GM19043 (cell line): ENCODE results near the gene STK10.

Source experiments
- ATAC-seq: cut with Tn5 transposase; IDR thresholded peaks from one replicate; pipeline ENCODE4 v1.9.1; 2021; ENCODE audit warnings: low read depth; ENCODE audit not compliant: unreplicated experiment

The STK10 gene

DNA sequence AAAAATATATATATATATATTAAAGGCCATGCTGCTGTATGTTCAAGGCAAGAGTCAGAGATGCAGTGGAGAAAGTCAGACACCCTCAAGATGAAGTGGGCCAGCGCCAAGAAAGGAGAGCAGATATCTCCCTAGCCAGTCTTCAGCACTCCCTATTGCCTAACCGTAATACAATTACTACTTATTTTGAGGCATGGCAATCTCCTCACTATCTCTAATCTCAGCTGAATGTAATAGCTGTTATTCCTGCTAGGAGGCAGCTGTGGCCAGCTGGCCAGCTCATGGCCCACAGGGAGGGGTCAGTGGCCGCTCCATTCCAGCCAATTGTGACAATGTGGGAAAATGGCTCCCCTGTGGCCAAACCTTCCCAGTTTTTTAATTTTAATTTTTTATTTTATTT, 94.1 kb downstream of the STK10 start:
- no peak for ATAC-seq

DNA sequence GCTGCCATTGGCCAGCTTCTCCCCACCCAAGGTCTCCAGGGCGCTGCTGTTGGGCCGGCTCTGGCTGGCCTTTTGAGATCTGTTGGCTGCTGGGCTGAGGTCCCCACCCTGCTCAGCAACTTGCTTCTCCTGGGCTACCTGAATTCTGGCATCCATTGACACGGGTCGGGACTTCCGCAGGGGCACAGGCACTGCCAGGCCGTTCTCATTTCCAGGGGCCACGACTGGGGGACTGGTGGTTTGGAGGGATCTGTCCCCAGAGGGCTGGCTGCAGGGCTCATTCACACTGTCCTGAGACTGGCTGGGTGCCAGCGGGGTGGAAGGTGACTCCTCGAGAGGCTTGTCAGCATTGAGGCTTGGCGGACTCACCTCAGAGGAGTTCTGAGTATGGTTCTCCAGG, 94.5 kb downstream of the STK10 start:
- no peak for ATAC-seq

DNA sequence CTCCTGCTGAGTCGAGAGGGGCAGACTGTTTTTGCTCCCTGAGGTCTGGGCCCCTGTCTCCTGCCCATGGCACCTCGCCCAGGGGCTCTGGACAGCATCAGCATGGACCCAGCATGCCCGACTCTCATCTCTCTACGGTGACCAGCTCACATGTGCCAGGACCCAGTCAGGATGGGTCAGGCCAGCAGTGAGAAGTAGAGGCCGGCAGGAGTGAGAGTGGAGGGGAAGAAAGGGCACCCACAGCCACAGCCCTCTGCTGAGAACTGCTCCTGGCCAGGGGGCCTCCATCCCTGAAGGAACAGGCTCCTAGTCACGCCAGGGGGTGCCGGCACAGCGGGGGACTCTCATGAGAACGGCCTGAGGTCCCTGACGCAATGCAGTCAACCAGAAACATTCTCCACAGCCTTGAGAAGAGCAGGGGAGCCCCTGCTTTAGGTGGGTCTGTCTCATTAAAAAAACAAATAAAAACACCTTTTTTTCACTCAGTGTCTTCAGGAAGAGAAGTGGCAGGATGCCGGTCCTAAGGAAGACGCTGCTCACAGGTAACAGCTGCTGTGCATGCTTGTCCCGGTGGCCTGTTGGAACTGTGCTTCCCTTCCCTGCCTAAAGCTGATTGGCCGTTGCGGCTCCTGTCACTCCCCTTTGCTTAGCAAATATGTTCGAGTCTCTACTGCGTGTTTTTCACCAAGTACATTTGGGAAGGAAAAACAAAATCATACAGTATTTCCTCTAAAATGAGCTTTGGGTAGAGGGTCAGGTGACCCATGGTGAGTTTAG, 95.9 kb downstream of the STK10 start:
- ATAC-seq, result no peak

DNA sequence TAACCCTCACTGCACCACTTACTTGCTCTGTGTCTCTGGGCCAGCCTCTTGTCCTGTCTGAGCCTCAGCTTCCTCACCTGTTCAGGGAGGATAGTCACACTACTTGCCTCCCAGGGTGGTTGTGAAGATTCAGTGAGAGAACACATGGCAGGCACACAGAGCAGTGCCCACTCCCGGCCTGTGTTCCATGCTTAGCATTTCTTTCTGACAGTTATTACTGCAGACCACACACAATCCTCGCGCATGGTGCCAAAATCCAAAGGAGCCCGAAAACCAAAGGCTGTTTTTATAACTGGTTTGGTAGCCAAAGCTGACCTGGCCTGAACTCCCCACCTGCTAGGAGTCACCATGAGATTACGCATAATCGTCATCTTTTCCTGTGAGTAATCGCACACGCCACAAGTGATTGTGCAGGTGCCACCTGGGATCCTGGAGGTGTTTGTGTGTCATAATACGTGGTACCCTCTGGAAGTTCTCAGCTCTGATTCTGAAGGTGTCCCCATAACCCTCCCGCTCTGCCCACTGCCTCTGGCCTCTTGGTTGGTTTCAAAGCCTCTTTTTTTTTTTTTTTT, 97.0 kb downstream of the STK10 start:
- no peak for ATAC-seq

- no peak for ATAC-seq
These were observed 98.5 kb downstream of the STK10 start for GRCh38 chr5:172089298-172090117.

DNA sequence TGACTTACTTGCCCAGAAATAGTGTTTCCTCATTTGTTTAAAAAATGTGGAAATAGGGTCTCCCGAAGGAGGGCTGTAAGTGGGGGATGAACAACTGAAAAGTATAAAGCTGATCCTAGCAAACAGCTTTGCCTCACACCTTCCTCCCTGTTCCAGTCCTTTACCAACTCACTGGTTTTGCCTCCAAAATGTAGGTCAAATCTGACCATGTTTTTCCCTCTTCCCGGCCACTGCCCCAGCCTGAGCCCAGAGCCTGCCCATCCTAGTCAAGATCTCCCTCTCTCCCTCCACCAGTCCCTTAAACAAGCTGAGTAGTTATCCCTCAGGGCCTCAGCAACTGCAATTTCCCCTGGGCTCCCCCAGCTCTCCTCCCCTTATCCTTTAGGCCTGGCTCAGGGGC, 99.2 kb downstream of the STK10 start:
- ATAC-seq, result no peak

DNA sequence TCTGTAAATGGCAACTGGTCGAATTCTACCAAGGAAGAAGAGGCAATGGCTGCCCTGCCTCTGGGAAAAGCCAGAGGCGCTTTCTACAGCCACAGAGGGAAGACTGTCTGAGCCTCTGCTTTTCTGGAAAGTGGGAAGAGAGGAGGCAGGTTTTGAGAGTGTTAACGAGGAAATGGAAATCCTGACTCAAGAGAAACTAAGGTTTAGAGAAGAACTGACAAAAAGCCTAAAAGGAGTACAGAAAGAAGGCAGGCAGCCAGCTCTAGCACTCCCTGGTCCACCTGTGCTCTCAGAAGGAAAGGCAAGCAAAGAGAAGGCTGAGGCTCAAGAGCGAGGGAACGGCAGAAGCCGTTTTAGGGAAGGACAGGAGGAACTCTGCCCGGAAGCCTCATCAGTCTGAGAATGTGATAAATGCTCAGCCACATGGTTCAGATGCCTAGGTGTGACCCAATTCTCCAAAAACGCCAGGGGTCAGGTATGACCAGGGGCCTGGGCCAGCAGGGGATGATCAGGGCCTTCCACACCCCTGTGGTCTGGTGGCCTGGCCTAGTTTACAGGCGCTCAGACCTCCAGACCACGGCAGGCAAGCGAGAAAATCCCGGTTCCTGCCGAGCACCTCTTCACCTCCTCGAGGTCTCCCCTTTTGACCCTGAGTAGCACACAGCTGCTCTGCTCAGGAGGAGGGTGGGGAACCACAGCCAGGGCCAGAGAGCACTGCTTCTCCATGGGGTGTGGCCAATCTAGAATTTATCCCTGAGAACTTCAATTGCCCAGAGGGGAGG, 101.6 kb downstream of the STK10 start:
- ATAC-seq, result no peak

GRCh38 chr5:172085738-172086137, 102.3 kb downstream of the STK10 start:
- ATAC-seq, result no peak

DNA sequence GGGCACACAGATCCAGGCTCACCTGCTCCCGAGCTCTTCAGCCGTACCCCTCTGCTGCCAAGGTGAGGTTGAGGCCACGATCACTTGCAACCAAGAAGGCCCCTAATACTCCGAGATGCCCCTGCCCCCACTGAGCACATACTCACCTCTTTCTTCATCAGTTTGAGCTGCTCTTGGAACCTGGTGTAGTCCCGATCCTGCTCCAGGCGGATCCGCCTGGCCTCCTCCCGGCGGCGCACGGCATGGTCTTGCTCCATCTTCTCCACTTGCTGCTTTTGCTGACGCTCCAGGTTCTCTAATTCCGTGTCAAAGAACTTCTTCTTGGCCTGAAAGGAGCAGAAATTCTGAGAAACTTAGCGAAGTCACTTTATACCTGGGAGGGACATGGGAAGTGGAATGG, 105.8 kb downstream of the STK10 start:
- no peak for ATAC-seq

DNA sequence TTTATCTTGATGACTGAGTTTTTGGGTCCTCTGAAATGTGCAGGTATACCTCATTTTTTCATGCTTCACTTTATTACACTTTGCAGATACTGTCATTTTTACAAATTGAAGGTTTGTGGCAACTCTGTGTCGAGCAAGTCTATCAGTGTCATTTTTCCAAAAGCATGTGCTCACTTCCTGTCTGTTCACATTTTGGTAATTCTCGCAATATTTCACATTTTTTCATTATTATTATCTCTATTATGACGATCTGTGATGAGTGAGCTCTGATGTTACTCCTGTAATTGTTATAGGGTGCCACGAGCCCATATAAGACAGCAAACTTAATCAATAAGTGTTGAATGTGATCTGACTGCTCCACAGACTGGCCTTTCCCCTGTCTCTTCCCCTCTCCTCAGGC, 108.1 kb downstream of the STK10 start:
- ATAC-seq, result no peak

DNA sequence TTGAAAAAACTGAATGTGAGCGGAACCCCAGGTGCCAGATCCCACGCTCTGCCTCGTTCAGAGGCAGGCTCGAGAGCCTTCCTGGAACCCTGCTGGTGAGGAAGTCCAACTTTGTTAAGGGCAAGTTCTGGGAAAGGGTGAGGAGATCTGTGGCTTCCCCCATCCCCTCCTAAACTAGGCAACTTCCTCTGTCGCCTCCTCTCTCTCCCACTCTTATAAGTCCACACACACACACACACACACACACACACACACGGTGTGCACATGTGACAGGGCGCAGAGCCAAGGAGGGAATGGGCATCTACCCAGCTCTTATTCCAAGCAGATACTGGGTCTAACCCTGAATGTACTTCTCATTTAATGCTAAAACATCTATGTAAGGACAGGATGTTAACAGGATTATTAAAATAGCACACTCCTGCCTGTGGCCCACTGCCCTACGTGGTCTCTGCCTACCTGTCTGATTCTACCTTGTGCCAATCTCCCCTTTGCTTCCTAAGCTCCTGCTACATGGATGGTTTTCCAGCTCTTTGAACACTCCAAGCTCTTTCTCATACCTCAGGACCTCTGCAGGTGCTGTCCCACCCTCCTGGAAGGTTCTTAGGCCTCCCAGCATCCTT, 109.2 kb downstream of the STK10 start:
- no peak for ATAC-seq

- no peak for ATAC-seq
These were observed 110.2 kb downstream of the STK10 start for GRCh38 chr5:172077664-172078425.

GRCh38 chr5:172076761-172077244, 111.2 kb downstream of the STK10 start:
- no peak for ATAC-seq

GRCh38 chr5:172075656-172076055, 112.4 kb downstream of the STK10 start:
- ATAC-seq, result no peak

DNA sequence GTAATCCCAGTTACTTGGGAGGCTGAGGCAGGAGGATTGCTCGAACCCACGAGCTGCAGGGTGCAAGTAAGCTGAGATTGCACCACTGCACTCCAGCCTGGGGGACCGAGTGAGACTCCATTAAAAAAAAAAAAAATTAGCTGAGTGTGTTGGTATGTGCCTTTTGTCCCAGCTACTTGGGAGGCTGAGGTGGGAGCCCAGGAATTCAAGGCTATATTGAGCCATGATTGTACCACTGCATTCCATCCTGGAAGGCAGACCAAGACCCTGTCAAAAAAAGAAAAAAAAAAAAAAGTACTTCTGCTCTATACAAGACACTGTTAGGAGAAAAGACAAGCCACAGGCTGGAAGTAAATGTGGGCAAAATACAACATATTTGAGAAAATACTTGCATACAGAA, 113.1 kb downstream of the STK10 start:
- no peak for ATAC-seq

GRCh38 chr5:172071309-172071875, 116.6 kb downstream of the STK10 start:
- ATAC-seq, result no peak

DNA sequence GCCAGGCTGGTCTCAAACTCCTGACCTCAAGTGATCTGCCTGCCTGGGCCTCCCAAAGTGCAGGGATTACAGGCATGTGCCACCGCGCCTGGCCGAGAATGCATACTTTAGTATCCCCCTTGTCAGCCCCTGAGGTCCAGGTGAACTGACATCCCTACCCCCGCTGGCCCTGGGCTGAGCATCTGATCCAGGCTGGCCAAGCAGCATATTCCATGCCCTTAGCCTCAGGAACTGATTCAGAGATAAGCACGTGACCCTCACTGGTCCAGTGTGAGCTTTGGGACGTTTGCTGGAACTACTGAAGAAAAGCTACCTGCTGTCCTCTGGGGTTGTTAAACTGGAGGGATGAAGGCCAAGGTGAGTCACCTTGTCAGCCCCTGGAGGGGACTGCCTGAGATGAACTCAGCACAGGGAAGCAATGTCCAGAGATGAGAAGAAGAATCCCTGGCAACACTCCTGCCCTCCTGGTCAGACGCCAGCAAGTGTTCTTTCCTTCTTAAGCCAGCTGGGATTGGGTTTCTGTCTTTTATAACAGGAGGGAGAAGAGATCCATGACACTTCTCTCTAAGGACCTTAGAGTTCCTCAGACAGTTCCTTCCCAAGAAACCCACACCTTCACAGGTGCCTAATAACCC, 122.5 kb downstream of the STK10 start:
- ATAC-seq, result no peak

GRCh38 chr5:172064766-172065165, 123.3 kb downstream of the STK10 start:
- ATAC-seq, result no peak

GRCh38 chr5:172064358-172064757, 123.7 kb downstream of the STK10 start:
- ATAC-seq, result no peak
